Measurements from ENCODE around the gene TXK.
A peak's percentile ranks its signal among the peaks of the same experiment; 100 is the strongest.

TXK gene

DNA sequence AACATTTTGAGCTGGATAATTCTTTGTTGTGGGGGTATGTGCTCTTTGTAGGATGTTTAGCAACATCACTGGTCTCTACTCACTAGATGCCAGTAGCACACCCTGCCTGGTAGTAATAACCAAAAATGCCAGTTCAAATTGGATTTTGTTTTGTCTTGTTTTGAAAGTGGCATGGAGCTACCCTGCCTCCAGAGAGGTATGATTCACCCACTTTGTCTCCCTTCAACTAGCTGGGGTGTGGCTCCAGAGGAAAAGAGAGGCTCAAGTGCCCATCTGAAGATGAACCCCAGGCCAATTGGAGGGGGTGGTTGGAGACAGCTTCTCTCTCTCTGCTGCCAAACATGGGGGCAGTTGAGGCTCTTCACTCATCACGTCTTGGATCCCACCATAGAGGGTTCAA, 83.0 kb downstream of the TXK start:
- DNase-seq (ENCODE audit: low read depth in 3 of 3), result no peak

DNA sequence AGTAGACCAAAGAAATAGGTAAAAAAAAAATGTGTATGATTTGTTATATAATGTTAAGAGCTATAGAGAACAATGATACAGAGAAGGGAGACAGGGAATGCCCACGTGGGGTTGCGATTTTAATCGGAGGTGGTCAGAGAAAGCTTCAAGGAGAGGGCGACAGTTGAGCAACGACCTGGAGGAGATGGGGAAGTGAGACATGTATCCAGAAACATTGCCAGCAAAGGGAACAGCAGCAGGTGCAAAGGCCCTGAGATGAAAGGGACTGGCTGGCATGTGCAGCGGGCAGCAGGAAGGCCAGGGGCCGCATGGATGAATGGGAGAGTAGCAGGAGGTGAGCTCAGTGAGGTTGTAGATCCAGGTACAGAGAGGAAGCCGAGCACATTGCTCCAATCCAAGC, 84.6 kb downstream of the TXK start:
- DNase-seq (ENCODE audit: low read depth in 3 of 3), result no peak

- no peak for DNase-seq (ENCODE audit: low read depth in 3 of 3)
Measured at GRCh38 chr4:48047896-48048295, 86.2 kb downstream of the TXK start.

DNA sequence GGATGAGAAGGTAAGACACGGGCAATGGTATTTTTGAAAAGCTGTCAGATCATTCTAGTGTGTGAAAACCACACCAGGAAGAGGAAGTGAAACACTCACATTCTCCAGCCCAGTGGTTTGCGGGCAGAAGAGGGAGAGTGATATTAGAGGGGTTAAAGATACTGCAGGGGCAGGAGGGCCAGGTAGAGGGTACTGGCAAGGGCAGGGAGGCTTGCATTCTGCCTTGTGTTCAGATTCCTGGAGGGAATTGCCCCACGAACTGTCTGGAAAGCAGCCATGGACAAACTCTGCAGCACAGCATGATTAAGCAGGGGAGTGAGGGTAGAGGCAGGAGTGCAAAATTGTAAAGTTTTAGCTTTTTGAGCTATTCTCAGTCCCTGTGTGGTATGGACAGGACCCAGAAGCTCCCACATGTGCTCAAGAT, 86.6 kb downstream of the TXK start:
- DNase-seq (ENCODE audit: low read depth in 3 of 3), result peak; percentile 37 to 47 (median 39)

GRCh38 chr4:48046059-48046458, 88.0 kb downstream of the TXK start:
- no peak for DNase-seq (ENCODE audit: low read depth in 3 of 3)

DNA sequence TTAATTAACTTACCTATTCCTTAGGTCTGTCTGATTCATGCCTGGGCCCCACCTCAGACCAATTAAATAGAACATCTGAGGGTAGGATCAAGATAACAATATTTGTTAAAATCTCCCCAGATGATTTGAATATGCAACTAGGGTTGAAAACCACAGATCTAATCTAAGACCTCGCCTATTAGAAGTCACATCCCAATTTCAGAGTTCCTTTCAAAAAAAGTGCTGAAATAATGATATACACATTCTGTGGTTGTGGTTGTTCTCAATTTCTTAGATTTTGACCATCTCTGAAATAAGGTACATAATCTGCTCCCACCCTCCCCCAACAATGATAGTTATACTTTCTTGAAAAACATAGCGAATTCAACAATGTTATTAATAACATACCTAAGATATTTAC, 89.8 kb downstream of the TXK start:
- DNase-seq (ENCODE audit: low read depth in 3 of 3), result no peak

- DNase-seq (ENCODE audit: low read depth in 3 of 3), result no peak
Measured at GRCh38 chr4:48043504-48043903, 90.5 kb downstream of the TXK start.

- DNase-seq (ENCODE audit: low read depth in 3 of 3), result no peak
Measured at GRCh38 chr4:48042979-48043461, 91.0 kb downstream of the TXK start.

- no peak for DNase-seq (ENCODE audit: low read depth in 3 of 3)
Measured at GRCh38 chr4:48041535-48042137, 92.4 kb downstream of the TXK start.

- DNase-seq (ENCODE audit: low read depth in 3 of 3), result no peak
Measured at GRCh38 chr4:48039561-48039960, 94.5 kb downstream of the TXK start.

GRCh38 chr4:48038666-48039065, 95.4 kb downstream of the TXK start:
- DNase-seq (ENCODE audit: low read depth in 3 of 3), result no peak

DNA sequence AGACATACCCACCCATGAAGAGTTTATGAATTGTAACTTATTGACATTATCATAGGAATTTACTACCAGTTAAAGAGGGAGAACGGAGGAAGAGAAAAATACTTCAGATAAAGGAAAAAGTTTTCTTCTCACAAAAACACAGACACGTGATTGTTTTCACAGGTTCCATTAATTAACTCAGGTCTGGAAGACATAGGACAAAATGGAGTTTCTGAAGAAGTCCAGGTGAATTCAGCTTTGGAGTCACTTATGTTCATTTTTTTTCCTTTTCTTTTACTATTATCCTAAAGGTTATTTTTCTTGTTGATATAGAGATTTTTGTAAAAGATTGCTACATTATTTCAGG, 97.0 kb downstream of the TXK start:
- DNase-seq (ENCODE audit: low read depth in 3 of 3), result no peak

GRCh38 chr4:48035952-48036351, 98.1 kb downstream of the TXK start:
- no peak for DNase-seq (ENCODE audit: low read depth in 3 of 3)

DNA sequence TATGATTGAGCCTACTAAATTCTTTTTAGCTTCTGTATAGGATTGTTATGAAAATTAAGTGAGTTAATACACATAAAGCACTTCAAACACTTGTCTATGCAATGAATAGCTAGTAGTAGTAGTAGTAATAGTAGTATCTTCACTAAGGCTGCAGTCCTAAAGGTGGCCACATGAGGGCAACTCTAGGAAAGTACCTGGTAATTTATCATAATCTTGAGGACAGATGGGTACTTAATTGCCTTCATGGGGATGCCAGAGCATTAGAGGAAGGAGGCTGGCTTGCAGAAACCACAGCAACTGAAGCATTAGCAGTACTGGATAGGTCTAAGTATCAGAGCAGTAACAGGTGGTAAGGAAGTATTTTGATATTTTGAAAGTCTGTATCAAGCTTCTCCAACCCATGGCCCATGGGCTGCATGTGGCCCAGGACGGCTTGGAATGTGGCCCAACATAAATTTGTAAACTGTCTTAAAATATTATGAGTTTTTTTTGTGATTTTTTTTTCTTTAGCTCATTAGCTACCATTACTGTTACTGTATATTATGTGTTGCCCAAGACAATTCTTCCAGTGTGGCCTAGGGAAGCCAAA, 100.1 kb downstream of the TXK start:
- peak; percentile 15 to 53 (median 41) for DNase-seq (ENCODE audit: low read depth in 3 of 3)

- no peak for DNase-seq (ENCODE audit: low read depth in 3 of 3)
Measured at GRCh38 chr4:48033412-48033811, 100.6 kb downstream of the TXK start.

GRCh38 chr4:48032721-48033120, 101.3 kb downstream of the TXK start:
- no peak for DNase-seq (ENCODE audit: low read depth in 3 of 3)

- no peak for DNase-seq (ENCODE audit: low read depth in 3 of 3)
Measured at GRCh38 chr4:48031802-48032525, 102.1 kb downstream of the TXK start.

DNA sequence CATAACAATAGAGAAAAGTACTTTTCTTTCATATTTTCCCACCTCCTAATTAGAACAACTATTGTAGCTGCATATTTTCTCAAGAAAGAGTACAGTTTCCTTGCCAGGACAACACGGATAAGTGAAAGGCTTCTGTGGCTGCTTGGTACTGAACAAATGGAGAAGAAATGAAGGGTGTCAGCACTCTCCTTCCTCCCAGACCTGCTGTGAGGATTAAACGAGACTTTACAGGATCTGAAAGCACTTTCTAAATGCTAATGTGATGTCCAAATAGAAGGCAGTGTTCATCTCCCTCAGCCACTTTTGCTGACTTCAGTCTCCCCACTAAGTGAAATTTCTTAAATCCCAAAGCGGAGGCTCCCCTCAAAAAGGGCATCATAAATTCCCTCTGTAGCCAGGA, 103.6 kb downstream of the TXK start:
- no peak for DNase-seq (ENCODE audit: low read depth in 3 of 3)

- DNase-seq (ENCODE audit: low read depth in 3 of 3), result no peak
Measured at GRCh38 chr4:48028696-48029095, 105.4 kb downstream of the TXK start.

DNA sequence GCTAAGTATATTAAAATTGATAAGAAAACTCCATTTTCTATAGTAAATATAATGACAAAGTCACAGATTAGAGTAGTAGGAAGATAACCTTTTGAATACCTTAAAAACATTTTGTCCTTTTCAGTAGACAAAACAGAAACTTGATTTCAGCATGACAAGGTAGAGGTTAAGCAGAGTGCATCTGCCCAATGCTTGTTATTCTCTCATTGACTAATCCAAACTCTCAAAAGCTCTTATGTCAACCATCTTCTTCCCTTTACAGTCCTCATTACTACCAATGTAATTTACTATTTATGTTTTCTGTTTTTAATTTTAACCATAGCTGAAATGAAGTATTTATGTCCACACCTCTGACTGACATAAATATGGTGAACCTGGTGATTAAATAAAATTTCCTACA, 106.4 kb downstream of the TXK start:
- DNase-seq (ENCODE audit: low read depth in 3 of 3), result no peak

GRCh38 chr4:48025005-48025404, 109.0 kb downstream of the TXK start:
- no peak for DNase-seq (ENCODE audit: low read depth in 3 of 3)

GRCh38 chr4:48024522-48024921, 109.5 kb downstream of the TXK start:
- no peak for DNase-seq (ENCODE audit: low read depth in 3 of 3)

- no peak for DNase-seq (ENCODE audit: low read depth in 3 of 3)
Measured at GRCh38 chr4:48022192-48022799, 111.8 kb downstream of the TXK start.

Data from stimulated activated CD4-positive, alpha-beta T cell treated with anti-CD3 and anti-CD28 coated beads, TNF-alpha, amount 100 ng/mL, for 4 hours (primary cell).